Right renal cortex interstitium (tissue), 3 donors: Measurements from ENCODE around the gene RIMKLB. TPM values are rescaled to one million over a fixed set of nuclear protein-coding genes. Genes with fewer than 3 reads are reported as not detected.

Source experiments
- polyA plus RNA-seq, 3 donors: library from polyadenylated mRNA; unstranded; fragments of 120-200 nt; gene quantifications; one replicate each; pipeline ENCODE4 v1.2.1, GENCODE V29; 2013; ENCODE audit not compliant: insufficient read length in 3 of 3

RIMKLB gene
- polyA plus RNA-seq, 3 donors, result 77.8 to 111 (median 105) TPM

Other genes starting within 250 kb of the RIMKLB start
- gene CLEC6A, start 242.0 kb upstream of the RIMKLB start, polyA plus RNA-seq, result under 1 TPM; 0.13 to 0.17 (median 0.15) TPM
- under 1 TPM; 0.42 to 0.55 (median 0.43) TPM for gene CLEC4D, start 184.5 kb upstream of the RIMKLB start, polyA plus RNA-seq
- 1 to 10 TPM; 1.9 to 2.1 (median 2.0) TPM for gene CLEC4E, start 157.1 kb upstream of the RIMKLB start, polyA plus RNA-seq
- under 1 TPM; 0.35 to 0.79 (median 0.39) TPM for gene AICDA, start 85.1 kb upstream of the RIMKLB start, polyA plus RNA-seq
- 1 to 10 TPM in 1 of 3 donors, under 1 TPM in 1, not detected in 1; 0.37 to 1.5 TPM for gene MFAP5, start 35.2 kb upstream of the RIMKLB start, polyA plus RNA-seq
- under 1 TPM; 0.11 to 0.17 (median 0.15) TPM for gene A2ML1, start 124.6 kb downstream of the RIMKLB start, polyA plus RNA-seq
- 10 to 100 TPM; 61.1 to 71.4 (median 63.3) TPM for gene PHC1, start 216.5 kb downstream of the RIMKLB start, polyA plus RNA-seq